ENCODE measurements around the gene KCNIP4. TPM values are rescaled to one million over a fixed set of nuclear protein-coding genes. Genes with fewer than 3 reads are reported as not detected.
"Not testable (repeated sequence)": the region's sequence is repeated elsewhere in the genome, so short reads cannot be mapped to it uniquely, and the experiment has no call there.

KCNIP4 gene
- total RNA-seq (2014; rRNA removed; shearing (Covaris generic)) (0.14 TPM in 1 of 2 replicates, not detected in the other), polyA plus RNA-seq (2016; fragmentation: Nextera tagmentation; extraction: Ambion mirVana) (0.42 and 0.63 TPM in 2 replicates)
- long read RNA-seq: 0 reads

GRCh38 chr4:21948347-21949072, at the start of gene KCNIP4:
Gene KCNIP4, minus strand, starts transcription at chr4:21948772.
- peaks cover 27% of the 10 kb centered on the region for H3K27me3 Mint-ChIP-seq (ENCODE audit: insufficient read depth, low read depth, poor library complexity)
- ATAC-seq: peak; percentile 83
- no peaks in the 10 kb centered on the region for H3K79me2 ChIP-seq (replicated peaks; ENCODE audit: insufficient read depth)

GRCh38 chr4:21996618-21997017, 48.0 kb upstream of the KCNIP4 start:
- H3K4me1 Mint-ChIP-seq; H4K20me1 ChIP-seq (replicated peaks; ENCODE audit: insufficient read depth); DNase-seq (ENCODE audit: low spot score); H3K4me3 Mint-ChIP-seq; H3K4me3 ChIP-seq; H2AFZ ChIP-seq; H3K27me3 Mint-ChIP-seq (ENCODE audit: insufficient read depth, low read depth, poor library complexity); H3K79me2 ChIP-seq (replicated peaks; ENCODE audit: insufficient read depth); H3K36me3 ChIP-seq (ENCODE audit: insufficient read depth); H3K4me1 ChIP-seq (ENCODE audit: insufficient read depth); H3F3A ChIP-seq (replicated peaks; ENCODE audit: low read depth); H3K27me3 ChIP-seq (ENCODE audit: insufficient read depth); H3K27ac ChIP-seq (ENCODE audit: low read depth); H3K27ac Mint-ChIP-seq; H3K4me2 ChIP-seq; ATAC-seq; H3K9me2 ChIP-seq (ENCODE audit: insufficient read depth): not testable (repeated sequence)
- H3K9me3 Mint-ChIP-seq: peaks cover 61% of the 10 kb centered on the region
- H3K36me3 Mint-ChIP-seq (ENCODE audit: low read depth): peaks cover 20% of the 10 kb centered on the region; the same call in 2 of the 3 replicates

More at GRCh38 chr4:21948347-21949072, at the start of gene KCNIP4:
- peaks cover 9% of the 10 kb centered on the region; the same call in 2 of the 3 replicates for H3K4me1 Mint-ChIP-seq
- peak within 1 kb of the TSS; percentile 74 for H3K4me3 Mint-ChIP-seq
- H3K27ac ChIP-seq (ENCODE audit: low read depth): no peak within 1 kb of the TSS
- no peaks in the 10 kb centered on the region for H4K20me1 ChIP-seq (replicated peaks; ENCODE audit: insufficient read depth)
- H3K27me3 ChIP-seq (ENCODE audit: insufficient read depth): peaks cover 42% of the 10 kb centered on the region
- H3K27ac Mint-ChIP-seq: no peak within 1 kb of the TSS
- no peak for TF ChIP-seq STAT1 (IDR thresholded peaks at IDR 0.05; ENCODE audit: unreplicated experiment)
- peak in 1 of 2 experiments; percentile 22; a peak in 1 of 4 replicates for TF ChIP-seq CTCF (conservative IDR thresholded peaks at IDR 0.05; ENCODE audit: low read depth in 2 of 2)
- peak; percentile 28 for TF ChIP-seq EZH2 (IDR thresholded peaks at IDR 0.05; ENCODE audit: low read depth, unreplicated experiment)
- H3K4me2 ChIP-seq: peak within 1 kb of the TSS; percentile 91
- peak; percentile 69 for DNase-seq (ENCODE audit: low spot score)
- no peaks in the 10 kb centered on the region for H3F3A ChIP-seq (replicated peaks; ENCODE audit: low read depth)
- H3K4me1 ChIP-seq (ENCODE audit: insufficient read depth): 0 out of 2 replicates have a peak, but pooled peaks cover 4% of the 10 kb centered on the region
- H2AFZ ChIP-seq: peak within 1 kb of the TSS; percentile 99
- no peaks in the 10 kb centered on the region for H3K9me2 ChIP-seq (ENCODE audit: insufficient read depth)
- no peaks in the 10 kb centered on the region for H3K36me3 ChIP-seq (ENCODE audit: insufficient read depth)
- no peaks in the 10 kb centered on the region; the same call in 2 of the 3 replicates for H3K9me3 Mint-ChIP-seq
- peak within 1 kb of the TSS; percentile 78 for H3K4me3 ChIP-seq
- H3K36me3 Mint-ChIP-seq (ENCODE audit: low read depth): no peaks in the 10 kb centered on the region

GRCh38 chr4:21992330-21992729, 43.8 kb upstream of the KCNIP4 start:
- Mint-ChIP-seq H3K9me3 (peaks cover 29% of the 10 kb centered on the region), H3K4me1 (no peaks in the 10 kb centered on the region), H3K36me3 (ENCODE audit: low read depth) (peaks cover 10% of the 10 kb centered on the region; the same call in 2 of the 3 replicates), H3K27me3 (ENCODE audit: insufficient read depth, low read depth, poor library complexity) (peaks cover 1% of the 10 kb centered on the region), H3K27ac (no peak overlapping the region), H3K4me3 (no peak overlapping the region)
- Histone ChIP-seq H3K27ac (ENCODE audit: low read depth) (no peak overlapping the region), H4K20me1 (replicated peaks; ENCODE audit: insufficient read depth) (no peaks in the 10 kb centered on the region), H2AFZ (no peak overlapping the region), H3K27me3 (ENCODE audit: insufficient read depth) (no peaks in the 10 kb centered on the region), H3K4me2 (no peak overlapping the region), H3K9me2 (ENCODE audit: insufficient read depth) (0 out of 2 replicates have a peak, but pooled peaks cover 4% of the 10 kb centered on the region), H3K36me3 (ENCODE audit: insufficient read depth) (no peaks in the 10 kb centered on the region), H3K79me2 (replicated peaks; ENCODE audit: insufficient read depth) (no peaks in the 10 kb centered on the region), H3K4me1 (ENCODE audit: insufficient read depth) (no peaks in the 10 kb centered on the region), H3K4me3 (no peak overlapping the region), H3F3A (replicated peaks; ENCODE audit: low read depth) (no peaks in the 10 kb centered on the region)
- DNase-seq (ENCODE audit: low spot score): no peak
- TF ChIP-seq STAT1 (IDR thresholded peaks at IDR 0.05; ENCODE audit: unreplicated experiment) (no peak), EZH2 (IDR thresholded peaks at IDR 0.05; ENCODE audit: low read depth, unreplicated experiment) (no peak), ZNF462 (CRISPR knock-in tag; IDR thresholded peaks at IDR 0.05) (no peak)
- no peak for ATAC-seq
